Kasumi-1 (cell line): ENCODE data around the gene BTC.
"Not testable (repeated sequence)": the region's sequence is repeated elsewhere in the genome, so short reads cannot be mapped to it uniquely, and the experiment has no call there.

Experiments used
- DNase-seq, 2 experiments: peaks; one replicate each; lab custom pipeline; 2025; lab: John Stamatoyannopoulos, UW

Gene BTC

DNA sequence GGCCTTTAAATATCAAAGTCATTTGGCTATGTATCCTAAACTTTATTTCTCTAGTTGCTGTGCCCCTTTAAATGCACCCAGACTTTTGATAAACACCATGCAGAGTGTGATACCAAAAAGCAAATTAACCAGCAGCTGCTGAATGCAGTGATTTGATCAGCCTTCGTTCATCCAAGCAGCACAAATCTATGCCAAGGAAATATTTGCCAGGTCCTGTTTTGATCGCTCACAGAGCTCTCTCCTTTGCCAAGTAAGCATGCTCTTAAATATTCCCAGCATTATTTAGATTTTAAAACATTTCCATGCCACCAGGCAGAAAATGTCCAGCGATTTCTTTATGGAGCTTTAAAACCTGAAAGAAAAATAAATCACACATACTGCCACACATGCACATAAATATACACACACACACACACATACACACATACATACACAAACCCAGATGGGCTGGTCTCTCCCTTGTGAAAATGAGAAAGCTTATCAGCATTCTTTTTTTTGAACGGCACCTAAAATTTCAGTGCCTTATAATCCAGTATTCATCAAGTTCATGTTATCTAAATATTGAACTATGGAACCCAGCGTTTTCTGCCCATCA lies 35.7 kb downstream of the BTC start:
- no peak for DNase-seq

DNA sequence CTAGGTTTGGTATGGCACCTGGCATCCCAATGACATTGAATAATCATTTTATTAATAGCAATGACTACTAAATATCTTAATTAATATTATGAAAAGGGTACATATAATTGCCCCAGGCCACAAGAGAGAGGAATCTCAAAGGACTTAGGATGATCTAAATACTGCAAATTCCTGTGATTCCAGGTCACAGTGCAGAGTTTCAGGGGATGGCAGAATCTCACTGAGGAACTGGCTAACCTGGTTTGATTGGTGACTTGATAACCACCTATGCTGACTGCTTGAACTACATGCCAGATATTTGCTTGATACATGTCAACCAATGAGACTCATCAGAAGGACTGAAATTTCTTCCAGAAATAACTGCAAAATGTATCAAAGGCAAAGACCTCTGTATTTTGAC lies 37.2 kb downstream of the BTC start:
- no peak for DNase-seq

- no peak for DNase-seq
These were observed 38.8 kb downstream of the BTC start for GRCh38 chr4:74755486-74755885.

DNA sequence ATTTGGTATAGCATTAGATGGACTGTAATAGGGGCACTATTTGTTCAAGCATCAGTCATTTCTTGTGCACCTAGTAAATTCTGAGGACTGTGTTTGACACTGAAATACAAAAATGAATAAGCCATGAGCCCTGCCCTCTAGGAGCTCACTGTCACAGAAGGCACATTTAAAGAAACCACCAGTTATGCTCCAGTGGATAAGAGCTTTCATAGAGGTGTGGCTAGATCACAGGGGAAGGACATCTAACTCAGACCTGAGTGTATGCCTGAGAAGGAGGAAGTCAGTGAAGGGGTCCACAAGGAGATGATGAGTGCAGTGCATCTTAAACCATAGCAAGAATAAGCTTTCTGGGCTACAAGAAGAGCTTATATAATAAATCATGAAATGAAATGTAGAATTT lies 40.1 kb downstream of the BTC start:
- DNase-seq = no peak

- no peak for DNase-seq
These were observed 41.5 kb downstream of the BTC start for GRCh38 chr4:74752798-74753197.

DNA sequence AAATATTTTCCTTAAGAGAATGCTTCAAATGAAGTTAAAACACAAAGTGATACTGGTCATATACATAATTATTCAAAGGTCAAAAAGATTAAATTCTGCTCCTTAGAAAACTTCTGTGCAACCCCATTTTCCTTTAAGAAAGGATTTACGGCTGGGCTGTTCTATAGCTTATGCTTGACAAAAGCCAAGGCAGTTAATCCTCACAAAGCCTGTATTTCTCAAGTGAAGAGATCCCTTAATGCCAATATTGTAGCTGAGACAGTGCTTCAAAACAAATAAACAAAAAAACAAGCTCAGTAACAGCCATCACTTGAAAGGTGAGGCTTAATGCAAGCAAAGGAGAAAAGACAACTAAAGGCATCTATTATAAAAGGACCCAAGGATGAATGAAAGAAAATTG lies 42.5 kb downstream of the BTC start:
- DNase-seq = no peak

- DNase-seq = no peak
These were observed 43.1 kb downstream of the BTC start for GRCh38 chr4:74751247-74751646.

- no peak for DNase-seq
These were observed 52.1 kb downstream of the BTC start for GRCh38 chr4:74742185-74742584.

- DNase-seq = no peak
These were observed 55.7 kb downstream of the BTC start for GRCh38 chr4:74738464-74739143.

GRCh38 chr4:74734995-74735394 lies 59.3 kb downstream of the BTC start:
- no peak for DNase-seq

- no peak for DNase-seq
These were observed 60.6 kb downstream of the BTC start for GRCh38 chr4:74733756-74734155.

DNA sequence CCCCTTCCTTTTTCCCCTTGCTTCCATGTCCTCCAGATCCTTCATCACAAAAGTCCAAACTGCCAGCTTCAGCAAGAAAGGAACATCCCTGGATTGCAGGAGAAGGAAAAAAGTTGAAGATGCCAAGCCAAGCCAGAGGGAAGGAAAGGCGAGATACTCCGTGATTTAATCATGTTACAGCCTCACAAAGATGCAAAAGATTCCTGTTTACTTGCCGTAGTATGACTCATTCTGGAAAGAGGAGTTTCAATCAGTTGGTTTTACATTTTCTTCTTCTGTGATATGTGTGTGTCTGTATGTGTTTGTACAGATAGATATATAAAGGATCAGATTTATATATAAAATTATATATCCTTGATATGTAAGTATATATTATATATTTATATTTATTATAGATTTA lies 69.3 kb downstream of the BTC start:
- DNase-seq = no peak

GRCh38 chr4:74716436-74716765 lies 77.9 kb downstream of the BTC start:
- no peak for DNase-seq

DNA sequence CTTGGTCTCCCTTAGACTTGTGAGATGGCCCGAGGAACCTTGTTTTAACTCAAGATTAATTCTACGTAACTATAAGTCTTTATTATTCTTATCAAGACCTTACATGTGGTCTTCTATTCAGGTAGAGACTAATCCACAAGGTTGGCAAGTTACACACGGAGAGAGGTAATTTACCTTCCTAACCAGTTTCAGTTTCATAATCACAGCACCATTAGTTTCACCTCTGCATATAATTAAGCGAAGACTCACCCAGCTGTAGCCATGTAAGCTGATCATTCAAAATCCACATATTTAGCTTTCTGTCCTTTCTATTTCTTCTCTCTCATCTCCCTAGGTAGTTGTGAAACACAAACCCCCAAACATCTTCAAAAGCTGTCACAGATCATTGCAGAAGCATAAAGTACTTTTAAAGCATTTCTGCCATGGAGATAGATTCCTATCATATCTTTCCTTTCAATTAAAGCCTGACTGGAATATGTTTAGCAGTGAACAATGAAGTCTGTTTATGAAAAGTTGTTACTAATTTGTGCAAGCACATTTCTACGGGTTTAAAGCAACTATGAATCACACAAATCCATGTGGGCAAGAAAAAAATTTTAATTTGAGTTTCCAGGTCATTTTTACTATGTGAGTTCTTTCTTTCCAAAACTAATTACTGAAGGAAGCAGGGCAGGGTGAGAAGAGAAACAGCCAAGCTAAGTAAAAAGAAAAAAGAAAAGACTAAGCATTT lies 78.5 kb downstream of the BTC start:
- no peak for DNase-seq

GRCh38 chr4:74714611-74715130 lies 79.7 kb downstream of the BTC start:
- no peak for DNase-seq

DNA sequence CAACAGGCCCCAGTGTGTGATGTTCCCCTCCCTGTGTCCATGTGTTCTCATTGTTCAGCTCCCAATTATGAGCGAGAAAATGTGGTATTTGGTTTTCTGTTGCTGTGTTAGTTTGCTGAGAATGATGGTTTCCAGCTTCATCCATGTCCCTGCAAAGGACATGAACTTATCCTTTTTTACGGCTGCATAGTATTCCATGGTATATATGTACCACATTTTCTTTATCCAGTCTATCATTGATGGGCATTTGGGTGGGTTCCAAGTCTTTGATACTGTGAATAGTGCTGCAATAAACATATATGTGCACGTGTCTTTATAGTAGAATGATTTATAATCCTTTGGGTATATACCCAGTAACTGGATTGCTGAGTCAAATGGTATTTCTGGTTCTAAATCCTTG lies 86.2 kb downstream of the BTC start:
- not testable (repeated sequence) for DNase-seq
